ENCODE results near the gene DMRTC2.
"Not testable (repeated sequence)": the region's sequence is repeated elsewhere in the genome, so short reads cannot be mapped to it uniquely, and the experiment has no call there.

Gene DMRTC2

DNA sequence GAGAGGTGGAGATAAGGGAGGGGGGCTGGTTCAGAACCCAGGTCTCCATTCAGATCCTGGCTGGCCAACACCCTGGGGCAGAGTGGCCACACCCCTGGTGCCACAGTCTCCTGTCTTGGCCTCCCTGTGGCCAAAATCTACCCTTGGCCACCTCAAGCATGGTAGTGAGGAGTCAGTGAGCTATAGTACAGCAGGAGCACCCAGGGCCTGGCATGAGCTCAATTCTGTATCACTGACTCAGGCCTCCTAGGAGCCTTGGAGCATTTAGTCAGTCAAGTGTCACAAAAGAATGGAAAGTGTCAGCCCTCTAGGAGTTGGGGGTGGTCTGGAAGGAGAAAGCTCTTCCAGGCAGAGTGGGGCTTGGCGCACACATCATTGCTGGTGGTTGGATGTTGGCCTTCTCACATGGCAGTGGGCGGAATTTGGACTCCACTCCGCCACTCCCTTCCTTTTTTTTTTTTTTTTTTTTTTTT, 25.6 kb downstream of the DMRTC2 start:
- no peaks in the 10 kb centered on the region for H3K9me3 Mint-ChIP-seq
- no peaks in the 10 kb centered on the region for H3K27me3 Mint-ChIP-seq
- H3K27ac Mint-ChIP-seq = peak overlapping the region; percentile 93
- H3K36me3 Mint-ChIP-seq = peaks cover 13% of the 10 kb centered on the region
- peak overlapping the region; percentile 29 for H3K4me3 Mint-ChIP-seq
- DNase-seq (ENCODE audit: low spot score in 2 of 2) (no peak), ATAC-seq (ENCODE audit: low read depth) (no peak)
- peaks cover 47% of the 10 kb centered on the region for H3K4me1 Mint-ChIP-seq

DNA sequence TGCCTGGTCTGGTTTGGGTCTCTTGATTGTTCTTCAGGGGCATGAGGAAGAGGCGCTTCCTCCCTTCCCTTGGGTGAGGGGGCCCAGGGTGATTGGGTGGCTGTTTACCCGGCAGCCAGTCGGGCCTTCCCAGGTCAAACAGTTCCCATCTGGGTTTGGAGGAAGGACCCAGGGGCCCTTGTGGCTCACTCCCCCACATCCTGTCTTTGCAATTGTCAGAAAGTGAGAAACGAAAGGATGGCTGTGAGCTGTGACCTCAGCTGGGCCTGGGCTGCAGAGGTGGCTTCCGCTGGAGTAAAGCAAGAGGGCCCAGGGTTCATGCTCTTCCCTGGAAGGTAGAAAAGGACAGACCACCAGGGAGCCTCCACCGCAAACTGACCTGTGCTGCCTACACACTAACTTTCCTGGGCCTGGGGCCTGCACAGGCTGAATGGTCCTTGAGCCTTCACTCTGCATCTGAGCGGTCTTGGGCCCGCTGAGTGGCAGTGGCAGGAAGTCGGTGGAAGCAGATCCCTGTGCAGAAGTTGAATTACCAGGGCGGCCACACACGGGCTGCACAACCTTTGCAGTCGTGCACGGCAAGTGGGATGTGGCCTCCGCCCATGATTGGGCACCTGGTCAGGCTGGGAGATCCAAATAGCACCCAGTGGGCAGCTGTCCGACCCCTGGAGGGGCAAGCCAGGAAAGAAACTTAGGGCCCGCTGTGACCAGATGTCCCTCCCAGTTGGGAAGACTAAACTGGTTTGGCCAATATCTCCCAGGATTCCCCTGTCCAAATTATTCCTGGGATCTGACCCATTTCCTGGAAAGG, 26.9 kb downstream of the DMRTC2 start:
- Mint-ChIP-seq H3K9me3 (no peaks in the 10 kb centered on the region), H3K27me3 (no peaks in the 10 kb centered on the region), H3K36me3 (peaks cover 13% of the 10 kb centered on the region), H3K4me1 (peaks cover 48% of the 10 kb centered on the region), H3K27ac (peak overlapping the region; percentile 93), H3K4me3 (peak overlapping the region; percentile 65)
- ATAC-seq (ENCODE audit: low read depth) (peak; percentile 38), DNase-seq (ENCODE audit: low spot score in 2 of 2) (peak; percentile 43 to 45)

- no peak for ATAC-seq (ENCODE audit: low read depth)
- H3K4me3 Mint-ChIP-seq = peak overlapping the region; percentile 44
- DNase-seq (ENCODE audit: low spot score in 2 of 2) = no peak
- H3K27ac Mint-ChIP-seq = no peak overlapping the region
- peaks cover 16% of the 10 kb centered on the region for H3K36me3 Mint-ChIP-seq
- no peaks in the 10 kb centered on the region for H3K27me3 Mint-ChIP-seq
- H3K4me1 Mint-ChIP-seq = peaks cover 48% of the 10 kb centered on the region
- no peaks in the 10 kb centered on the region for H3K9me3 Mint-ChIP-seq
Observed at GRCh38 chr19:41872384-41872774, 27.5 kb downstream of the DMRTC2 start.

DNA sequence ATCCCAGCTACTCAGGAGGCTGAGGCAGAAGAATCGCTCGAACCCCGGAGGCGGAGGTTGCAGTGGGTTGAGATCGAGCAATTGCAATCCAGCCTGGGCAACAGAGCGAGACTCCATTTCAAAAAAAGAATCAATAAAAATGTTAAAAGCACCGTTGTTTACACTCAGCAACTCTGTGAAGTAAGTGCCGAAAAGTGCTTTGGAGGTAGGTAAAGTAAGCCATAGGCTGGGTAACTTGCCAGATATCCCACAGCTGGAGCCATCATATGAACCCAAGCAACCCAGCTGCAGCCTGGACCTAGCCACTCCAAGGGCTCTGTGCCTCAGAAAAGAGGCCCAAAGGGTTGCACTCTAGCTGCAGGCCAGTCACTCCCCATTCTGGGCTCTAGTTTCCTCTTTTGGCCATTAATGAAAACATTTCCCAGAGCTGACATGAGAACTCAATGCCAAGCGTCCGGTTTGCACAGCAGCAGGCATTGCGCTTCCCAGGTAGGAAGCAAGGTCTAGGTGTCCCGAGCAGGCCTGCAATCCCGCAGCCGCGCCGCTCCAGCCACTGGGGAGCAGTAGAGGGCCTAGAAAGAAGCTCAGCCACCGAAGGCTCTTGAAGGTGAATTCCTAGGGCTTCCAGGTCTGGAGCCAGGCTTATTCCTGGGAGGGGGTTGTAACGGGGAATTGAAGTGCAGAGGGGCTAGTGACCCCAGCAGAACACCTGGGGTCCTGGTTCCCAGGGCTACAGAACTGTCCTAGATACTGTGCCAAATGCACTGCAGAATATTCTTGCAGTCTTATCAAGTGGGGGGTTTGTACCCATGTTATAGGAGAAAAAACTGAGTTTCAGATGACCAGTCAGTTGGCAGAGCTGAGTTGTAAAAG, 28.2 kb downstream of the DMRTC2 start:
- DNase-seq (ENCODE audit: low spot score in 2 of 2) (peak; percentile 63 to 72), ATAC-seq (ENCODE audit: low read depth) (no peak)
- no peaks in the 10 kb centered on the region for H3K27me3 Mint-ChIP-seq
- no peaks in the 10 kb centered on the region for H3K9me3 Mint-ChIP-seq
- peak overlapping the region; percentile 45 for H3K4me3 Mint-ChIP-seq
- H3K27ac Mint-ChIP-seq = peak overlapping the region; percentile 89
- peaks cover 44% of the 10 kb centered on the region for H3K4me1 Mint-ChIP-seq
- H3K36me3 Mint-ChIP-seq = peaks cover 20% of the 10 kb centered on the region

DNA sequence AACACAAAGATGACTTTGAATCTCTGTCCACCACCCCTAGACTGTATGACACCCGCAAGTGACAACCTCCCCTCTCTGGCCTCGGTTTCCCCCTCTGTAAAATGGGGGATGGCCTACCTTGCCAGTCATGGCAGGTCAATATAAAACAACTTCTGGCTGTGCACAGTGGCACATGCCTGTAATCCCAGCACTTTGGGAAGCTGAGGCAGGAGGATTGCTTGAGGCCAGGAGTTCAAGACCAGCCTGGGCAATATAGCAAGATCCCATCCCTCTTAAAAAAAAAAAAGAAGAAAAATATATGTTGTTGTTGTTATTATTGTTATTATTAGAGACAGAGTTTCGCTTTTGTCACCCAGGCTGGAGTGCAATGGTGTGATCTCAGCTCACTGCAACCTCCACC, 31.1 kb downstream of the DMRTC2 start:
- not testable (repeated sequence) for H3K27me3 Mint-ChIP-seq

DNA sequence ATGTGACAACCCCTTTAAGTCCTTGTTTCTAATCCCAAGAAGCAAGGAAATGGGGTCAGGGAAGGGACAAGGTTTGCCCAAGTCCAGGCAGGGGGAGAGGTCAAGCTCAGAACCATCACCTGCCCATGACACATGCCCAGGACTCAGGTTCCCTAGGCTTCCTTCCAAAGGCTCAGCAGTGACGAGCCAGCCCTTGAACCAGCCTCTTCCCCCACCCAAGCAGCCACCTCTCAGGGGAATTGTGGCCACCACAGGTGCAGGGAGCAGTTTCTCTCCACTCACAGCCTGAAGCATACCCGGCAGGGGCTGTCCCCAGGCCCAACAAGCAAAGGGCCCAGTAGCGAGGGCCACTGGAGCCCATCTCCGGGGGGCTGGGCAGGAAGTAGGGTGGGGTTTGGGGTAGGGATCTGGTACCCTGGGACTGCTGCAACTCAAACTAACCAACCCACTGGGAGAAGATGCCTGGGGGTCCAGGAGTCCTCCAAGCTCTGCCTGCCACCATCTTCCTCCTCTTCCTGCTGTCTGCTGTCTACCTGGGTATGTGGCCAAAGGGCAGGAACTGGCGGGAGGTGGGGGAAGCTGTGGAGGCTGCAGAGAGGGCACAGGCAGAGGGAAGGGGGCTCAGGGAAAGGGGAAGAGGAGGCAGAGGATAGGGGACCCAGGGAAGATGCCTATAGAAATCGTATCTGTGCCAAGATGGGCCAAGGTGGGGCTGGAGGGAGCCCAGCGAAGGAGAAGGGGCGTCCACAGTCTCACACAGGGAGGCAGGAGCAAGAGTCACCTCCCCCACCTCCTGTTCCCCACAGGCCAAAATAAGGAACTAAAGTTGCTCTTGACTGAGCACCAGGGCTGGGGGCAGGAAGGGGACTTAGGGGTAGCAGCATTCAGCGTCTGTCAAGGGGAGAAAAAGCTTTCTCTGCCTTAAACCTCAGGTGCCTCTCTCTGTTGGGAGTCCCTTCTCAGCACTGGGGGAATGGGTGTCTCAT, 32.3 kb downstream of the DMRTC2 start, which contains the start of gene CD79A:
Gene CD79A (plus strand): TSS at position 433 of the 986 bp plus-strand sequence. CDS start 26 bp downstream, at position 459.
- ATAC-seq (ENCODE audit: low read depth) = peak; percentile 72
- Mint-ChIP-seq H3K27me3 (no peaks in the 10 kb centered on the region), H3K4me3 (peak within 1 kb of the TSS; percentile 100), H3K4me1 (peaks cover 34% of the 10 kb centered on the region), H3K27ac (peak within 1 kb of the TSS; percentile 99), H3K9me3 (no peaks in the 10 kb centered on the region), H3K36me3 (peaks cover 34% of the 10 kb centered on the region)
- peak; percentile 84 to 93 for DNase-seq (ENCODE audit: low spot score in 2 of 2)

More for the DNA sequence above, 31.1 kb downstream of the DMRTC2 start:
- H3K4me3 Mint-ChIP-seq = peak overlapping the region; percentile 100
- DNase-seq (ENCODE audit: low spot score in 2 of 2); ATAC-seq (ENCODE audit: low read depth); H3K9me3 Mint-ChIP-seq: not testable (repeated sequence)
- H3K4me1 Mint-ChIP-seq = peaks cover 38% of the 10 kb centered on the region
- H3K36me3 Mint-ChIP-seq = peaks cover 31% of the 10 kb centered on the region
- H3K27ac Mint-ChIP-seq = peak overlapping the region; percentile 99

DNA sequence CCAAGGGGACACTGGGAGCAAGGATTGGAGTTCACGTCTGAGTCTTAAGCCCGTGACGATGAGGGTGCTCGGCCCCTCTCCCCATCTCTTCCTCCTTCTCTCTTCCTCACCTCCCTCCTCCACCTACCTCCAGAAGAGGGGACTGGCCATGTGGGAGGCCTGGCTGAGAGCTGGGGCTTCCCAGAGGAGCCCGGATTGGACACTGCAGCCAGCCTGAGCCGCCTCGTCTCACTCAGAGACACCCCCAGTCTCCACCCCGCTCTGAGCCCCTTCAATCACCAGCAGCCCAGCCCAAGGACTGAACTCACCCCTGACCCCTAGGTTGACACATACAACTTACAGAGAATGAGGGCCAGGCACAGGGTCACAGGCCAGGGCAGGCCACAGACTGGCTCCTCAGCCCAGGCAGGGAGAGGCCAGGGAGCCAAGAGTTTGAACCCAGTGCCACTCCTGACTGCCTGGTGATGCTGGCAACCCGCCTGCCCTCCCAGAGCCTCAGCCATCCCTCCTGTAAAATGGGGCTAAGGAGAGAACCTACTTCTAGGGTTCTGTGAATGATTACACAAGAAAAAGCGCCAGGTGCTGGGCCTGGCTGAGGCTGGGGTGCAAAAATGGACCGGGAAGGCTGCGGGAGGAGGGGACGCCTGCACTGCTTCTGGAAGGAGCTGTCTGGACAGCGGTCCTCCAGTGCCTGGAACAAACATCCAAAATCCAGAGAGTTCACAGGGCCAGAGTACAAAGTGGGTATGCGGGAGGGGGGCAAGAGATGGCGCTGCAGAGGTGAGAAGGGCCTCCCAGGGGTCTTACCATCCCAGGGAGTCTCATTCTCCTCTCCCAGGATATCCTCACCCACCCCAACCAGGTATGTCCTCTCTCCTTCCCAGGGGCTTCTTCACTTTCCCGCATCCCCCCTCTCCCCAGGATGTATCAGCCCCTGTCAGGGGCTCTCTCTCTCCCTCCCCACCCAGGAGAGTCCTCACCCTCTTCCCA, 33.4 kb downstream of the DMRTC2 start:
- no peaks in the 10 kb centered on the region for H3K27me3 Mint-ChIP-seq
- H3K9me3 Mint-ChIP-seq = no peaks in the 10 kb centered on the region
- peaks cover 39% of the 10 kb centered on the region for H3K36me3 Mint-ChIP-seq
- no peak for ATAC-seq (ENCODE audit: low read depth)
- H3K4me1 Mint-ChIP-seq = peaks cover 31% of the 10 kb centered on the region
- H3K27ac Mint-ChIP-seq = peak overlapping the region; percentile 99
- H3K4me3 Mint-ChIP-seq = peak overlapping the region; percentile 100
- DNase-seq (ENCODE audit: low spot score in 2 of 2) = no peak

- Mint-ChIP-seq H3K27ac (peak overlapping the region; percentile 99), H3K4me1 (peaks cover 35% of the 10 kb centered on the region), H3K9me3 (no peaks in the 10 kb centered on the region), H3K36me3 (peaks cover 43% of the 10 kb centered on the region), H3K27me3 (no peaks in the 10 kb centered on the region), H3K4me3 (peak overlapping the region; percentile 100)
- no peak for ATAC-seq (ENCODE audit: low read depth)
- no peak for DNase-seq (ENCODE audit: low spot score in 2 of 2)
Observed at GRCh38 chr19:41879080-41879479, 34.2 kb downstream of the DMRTC2 start.

GRCh38 chr19:41879670-41880328, 35.0 kb downstream of the DMRTC2 start:
- no peak for ATAC-seq (ENCODE audit: low read depth)
- DNase-seq (ENCODE audit: low spot score in 2 of 2) = no peak
- H3K9me3 Mint-ChIP-seq = no peaks in the 10 kb centered on the region
- H3K27me3 Mint-ChIP-seq = no peaks in the 10 kb centered on the region
- H3K4me1 Mint-ChIP-seq = peaks cover 37% of the 10 kb centered on the region
- peaks cover 43% of the 10 kb centered on the region for H3K36me3 Mint-ChIP-seq
- peak overlapping the region; percentile 100 for H3K4me3 Mint-ChIP-seq
- peak overlapping the region; percentile 99 for H3K27ac Mint-ChIP-seq

DNA sequence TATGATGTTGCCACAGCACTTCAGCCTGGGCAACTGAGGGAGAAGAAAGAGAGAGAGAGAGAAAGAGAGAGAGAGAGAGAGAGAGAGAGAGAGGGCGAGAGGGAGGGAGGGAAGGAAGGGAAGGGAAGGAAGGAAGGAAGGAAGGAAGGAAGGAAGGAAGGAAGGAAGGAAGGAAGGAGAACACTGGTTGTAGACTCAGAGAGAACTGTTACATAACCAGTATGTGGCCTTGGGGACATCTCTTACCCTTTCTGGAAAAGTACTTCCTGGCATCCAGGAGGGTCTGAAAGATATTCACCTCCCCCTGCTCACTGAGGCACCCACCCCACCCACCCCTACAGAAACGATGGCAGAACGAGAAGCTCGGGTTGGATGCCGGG, 35.5 kb downstream of the DMRTC2 start:
- H3K4me3 Mint-ChIP-seq = peak overlapping the region; percentile 100
- DNase-seq (ENCODE audit: low spot score in 2 of 2) = no peak
- no peaks in the 10 kb centered on the region for H3K9me3 Mint-ChIP-seq
- peaks cover 42% of the 10 kb centered on the region for H3K4me1 Mint-ChIP-seq
- H3K36me3 Mint-ChIP-seq = peaks cover 43% of the 10 kb centered on the region
- H3K27me3 Mint-ChIP-seq = no peaks in the 10 kb centered on the region
- ATAC-seq (ENCODE audit: low read depth) = no peak
- peak overlapping the region; percentile 99 for H3K27ac Mint-ChIP-seq

GRCh38 chr19:41882568-41883462, 38.0 kb downstream of the DMRTC2 start, which contains the start of gene ARHGEF1:
TSS of gene ARHGEF1 (plus strand) at chr19:41883184. CDS start at chr19:41888083, 4,899 bp downstream.
- peaks cover 40% of the 10 kb centered on the region for H3K36me3 Mint-ChIP-seq
- ATAC-seq (ENCODE audit: low read depth) = peak; percentile 20

More at GRCh38 chr19:41882568-41883462, 38.0 kb downstream of the DMRTC2 start, which contains the start of gene ARHGEF1:
- DNase-seq (ENCODE audit: low spot score in 2 of 2) = peak; percentile 50 to 74
- peak within 1 kb of the TSS; percentile 96 for H3K27ac Mint-ChIP-seq
- peaks cover 54% of the 10 kb centered on the region for H3K4me1 Mint-ChIP-seq
- H3K9me3 Mint-ChIP-seq = no peaks in the 10 kb centered on the region
- peak within 1 kb of the TSS; percentile 98 for H3K4me3 Mint-ChIP-seq
- no peaks in the 10 kb centered on the region for H3K27me3 Mint-ChIP-seq
